Heart right ventricle (tissue), 16 donors: Measurements from ENCODE around the gene FCER1G. TPM values are rescaled to one million over a fixed set of nuclear protein-coding genes. Genes with fewer than 3 reads are reported as not detected.

Experiments
- ATAC-seq, 8 donors: fragments of 200-7000 bp; cut with Tn5 transposase; one replicate each; pipeline ENCODE4 v1.9.1; 2020; ENCODE audit warnings: mild to moderate bottlenecking in 8 of 8, moderate library complexity in 8 of 8, moderate number of reproducible peaks in 1 of 8
- DNase-seq, 2 donors: peaks; one replicate each; pipeline ENCODE4 v3.0.0-alpha.2; 2020
- H3K27ac ChIP-seq, 10 donors: fragments of 200-600 bp; sonication (generic) in 2 of 10; one replicate each; pipeline versions ENCODE4 v1.5.0 to v1.8.0; 2020 to 2022; ENCODE audit warnings: mild to moderate bottlenecking in 3 of 10
- H3K27me3 ChIP-seq, 7 donors: fragments of 200-600 bp; one replicate each; pipeline ENCODE4 v1.8.0; 2021 to 2022; ENCODE audit warnings: mild to moderate bottlenecking in 2 of 7
- H3K36me3 ChIP-seq, 9 donors: fragments of 200-600 bp; sonication (generic) in 1 of 9; one replicate each; pipeline versions ENCODE4 v1.5.0 to v1.8.0; 2020 to 2022; ENCODE audit warnings: mild to moderate bottlenecking in 2 of 9
- H3K4me1 ChIP-seq, 9 donors: fragments of 200-600 bp; sonication (generic) in 1 of 9; one replicate each; pipeline versions ENCODE4 v1.5.0 to v1.8.0; 2020 to 2022; ENCODE audit warnings: mild to moderate bottlenecking in 4 of 9
- H3K4me3 ChIP-seq, 10 donors: fragments of 200-600 bp; sonication (generic) in 2 of 10; one replicate each; pipeline versions ENCODE4 v1.5.0 to v1.8.0; 2020 to 2022; ENCODE audit warnings: mild to moderate bottlenecking in 7 of 10, moderate library complexity in 2 of 10
- H3K9me3 ChIP-seq, 11 donors: fragments of 200-600 bp in 10 of 11; sonication (generic) in 2 of 11; one replicate each; pipeline versions ENCODE4 v1.5.0 to v1.8.0; 2013 to 2022; ENCODE audit warnings: mild to moderate bottlenecking in 2 of 11, control low read depth in 1 of 11, moderate library complexity in 1 of 11
- CTCF ChIP-seq, 9 donors: fragments of 200-600 bp; sonication (generic) in 2 of 9; IDR thresholded peaks; one replicate each; pipeline versions ENCODE4 v1.5.0 to v1.8.0; 2021 to 2022; ENCODE audit warnings: antibody characterized with exemption in 9 of 9, mild to moderate bottlenecking in 5 of 9, moderate library complexity in 1 of 9
- WGBS, 2 donors: extraction: QIAGEN DNeasy Blood & Tissue Kit; methylation state at CpG; one replicate each; pipeline ENCODE4 v1.1.7; 2013; ENCODE audit warnings: inconsistent platforms in 1 of 2; 5-methylcytosine and 5-hydroxymethylcytosine counted together
- intact Hi-C, 10 donors: fragments of 100-400 bp; cut with DNase I; formaldehyde crosslinking; loops; one replicate each; pipeline versions ENCODE4 v1.11.1 to v1.14.2; 2022
- polyA plus RNA-seq, 2 donors: library from polyadenylated mRNA; stranded (reverse); fragments of 200-250 nt; gene quantifications; one replicate each; pipeline ENCODE4 v1.2.3, GENCODE V29; 2013
- total RNA-seq, 10 donors: library from RNA; stranded (reverse); fragmentation: NEBNext Ultra II Directional in 3 of 10; extraction: Animal tissue kit (Norgen Biotek cat#: 25700) in 3 of 10; gene quantifications; one replicate each; pipeline versions ENCODE4 v1.2.1 to v1.2.4, GENCODE V29; 2021 to 2023
- donor health status: Arrhythmogenic right ventricular cardiomyopathy.
- donor health status: ischemic (EF 13 %, LVEDD 7.1; RV severe dilation, severe dysfunction).
- donor health status: healthy with polysubstance abuse.
- donor health status: DM: no; HTN: yes; CAD: no.
- donor health status: DM: no; HTN: no; CAD: no.
- donor health status: ischemic (EF 25% LVEDD 6.9; RV normal size, moderate dysfunction).
- donor health status: ischemic (EF 25% LVEDD 5.7; RV mildly dilated, moderate dysfunction).
- donor health status: healthy.
- donor health status: DM: yes; HTN: yes; CAD: no.
- donor health status: Ischemic cardiomyopathy.
- donor health status: ischemic (EF 35%, LVEDD 5.7; RV mildly dilated, moderate dysfunction).
- donor health status: nonischemic (EF 11% LVEDD 7.7; RV severe dilation, severe dysfunction).
- donor health status: DM: yes; HTN: yes; CAD: no.
- donor health status: PGD.
- donor health status: ischemic (EF 29% LVEDD 5.4; RV normal size, mild dysfunction).
- donor health status: nonischemic (EF 23%, LVEDD 6.1; RV moderate dilation, normal function).

FCER1G gene
- total and polyA plus RNA-seq, 12 donors: 2.0 to 65.8 (median 11.5) TPM

- 86 to 90% methylated on average over 10 of the region's 10 CpGs for WGBS, 2 donors
Observed at GRCh38 chr1:161175771-161176453, 39.2 kb upstream of the FCER1G start.

GRCh38 chr1:161176468-161177111 lies 38.5 kb upstream of the FCER1G start:
- H3K27me3 ChIP-seq: no peaks in the 10 kb centered on the region
- ATAC-seq: peak in 5 of 8 donors; percentile 4 to 42 (median 12)
- intact Hi-C loops: no loop called here
- 16 to 19% methylated on average over 17 of the region's 17 CpGs for WGBS, 2 donors
- DNase-seq: no peak
- no peak for TF ChIP-seq CTCF (IDR thresholded peaks at IDR 0.05)
- no peaks in the 10 kb centered on the region for H3K9me3 ChIP-seq
- peak overlapping the region; percentile 60 to 89 (median 76) for H3K4me3 ChIP-seq
- peaks cover 0 to 48% (median 15%) of the 10 kb centered on the region in 9 donors for H3K36me3 ChIP-seq
- peaks cover 3 to 49% (median 36%) of the 10 kb centered on the region in 9 donors for H3K4me1 ChIP-seq
- H3K27ac ChIP-seq: peak overlapping the region; percentile 70 to 93 (median 88)

More at GRCh38 chr1:161175771-161176453, 39.2 kb upstream of the FCER1G start:
- intact Hi-C loops: no loop called here
- no peak for ATAC-seq
- peaks cover 0 to 55% (median 22%) of the 10 kb centered on the region in 9 donors for H3K36me3 ChIP-seq
- peak overlapping the region in 6 of 10 donors; percentile 84 to 93 (median 90) for H3K27ac ChIP-seq
- H3K4me1 ChIP-seq: peaks cover 3 to 51% (median 36%) of the 10 kb centered on the region in 9 donors
- H3K4me3 ChIP-seq: peak overlapping the region in 8 of 10 donors; percentile 60 to 89 (median 72)
- no peaks in the 10 kb centered on the region for H3K27me3 ChIP-seq
- H3K9me3 ChIP-seq: no peaks in the 10 kb centered on the region
- no peak for DNase-seq
- no peak for TF ChIP-seq CTCF (IDR thresholded peaks at IDR 0.05)

- H3K9me3 ChIP-seq: no peaks in the 10 kb centered on the region
- H3K27ac ChIP-seq: peak within 1 kb of the TSS; percentile 70 to 93 (median 88)
- ATAC-seq (peak; percentile 95 to 98 (median 97)), DNase-seq (peak; percentile 89 to 93)
- WGBS, 2 donors: 3 to 4% methylated on average over 50 of the region's 50 CpGs
- no peaks in the 10 kb centered on the region for H3K27me3 ChIP-seq
- H3K4me1 ChIP-seq: peaks cover 3 to 53% (median 29%) of the 10 kb centered on the region in 9 donors
- TF ChIP-seq CTCF (IDR thresholded peaks at IDR 0.05): peak in 6 of 9 donors; percentile 12 to 46 (median 24)
- peak within 1 kb of the TSS; percentile 60 to 89 (median 76) for H3K4me3 ChIP-seq
- H3K36me3 ChIP-seq: peaks cover 0 to 40% (median 10%) of the 10 kb centered on the region in 9 donors
- intact Hi-C loops: no loop called here
Observed at GRCh38 chr1:161177112-161177935, 37.8 kb upstream of the FCER1G start, which contains the start of gene B4GALT3. Gene B4GALT3 (minus strand): TSS chr1:161177507. CDS start chr1:161176060, 1,447 bp downstream.

GRCh38 chr1:161177936-161178244 lies 37.2 kb upstream of the FCER1G start:
- Histone ChIP-seq H3K36me3 (peaks cover 0 to 35% (median 10%) of the 10 kb centered on the region in 9 donors), H3K4me3 (peak overlapping the region in 9 of 10 donors; percentile 60 to 89 (median 73)), H3K4me1 (peaks cover 3 to 53% (median 24%) of the 10 kb centered on the region in 9 donors), H3K27ac (peak overlapping the region; percentile 70 to 93 (median 88)), H3K9me3 (no peaks in the 10 kb centered on the region), H3K27me3 (no peaks in the 10 kb centered on the region)
- ATAC-seq (no peak), DNase-seq (no peak)
- peak in 1 of 9 donors; percentile 2 for TF ChIP-seq CTCF (IDR thresholded peaks at IDR 0.05)
- 49 to 62% methylated on average over 9 of the region's 9 CpGs for WGBS, 2 donors
- intact Hi-C loops: loop anchor here in 1 of 10 donors (2.0 kb wide), 1 partner anchor 45 kb away; the partner anchor contains the start of gene APOA2
